ENCODE measurements around the gene ABTB1.

The ABTB1 gene

GRCh38 chr3:127710155-127710941 lies 37.6 kb downstream of the ABTB1 start:
- Histone ChIP-seq H2BK5ac (ENCODE audit: low read length) (no peak overlapping the region), H4K8ac (ENCODE audit: low read depth, low read length) (no peak overlapping the region), H2BK15ac (ENCODE audit: low read length) (no peak overlapping the region), H4K91ac (ENCODE audit: low read depth, low read length, poor library complexity) (no peak overlapping the region), H3K79me1 (ENCODE audit: low read depth, low read length) (peaks cover 2% of the 10 kb centered on the region), H3K27me3 (ENCODE audit: control insufficient read depth in 3 of 3, insufficient read depth in 3 of 3, low read depth in 1 of 3, low read length in 3 of 3) (peaks cover 0 to 18% (median 0%) of the 10 kb centered on the region in 3 experiments), H3K23ac (ENCODE audit: low read depth, low read length, poor library complexity) (no peak overlapping the region), H3K36me3 (replicated peaks in 1 of 2; ENCODE audit: control insufficient read depth in 2 of 2, insufficient read depth in 2 of 2, low read length in 2 of 2) (no peaks in the 10 kb centered on the region), H3K9me3 (replicated peaks in 1 of 2; ENCODE audit: control insufficient read depth in 2 of 2, insufficient read depth in 1 of 2, low read depth in 1 of 2, low read length in 2 of 2) (no peaks in the 10 kb centered on the region), H2AFZ (ENCODE audit: low read length) (no peak overlapping the region), H2BK12ac (ENCODE audit: low read length) (no peak overlapping the region), H3K4me1 (ENCODE audit: control insufficient read depth in 2 of 2, insufficient read depth in 1 of 2, low read depth in 1 of 2, low read length in 2 of 2) (peaks cover 2 to 14% of the 10 kb centered on the region in 2 donors), H3K4me2 (ENCODE audit: insufficient read depth, low read length, poor library complexity, severe bottlenecking) (no peak overlapping the region), H3K18ac (ENCODE audit: low read length) (no peak overlapping the region), H2AK5ac (ENCODE audit: low read depth, low read length) (no peak overlapping the region), H3K27ac (replicated peaks; ENCODE audit: low read length) (no peak overlapping the region), H2BK120ac (ENCODE audit: low read depth, low read length) (no peak overlapping the region), H3K4ac (ENCODE audit: low read length) (no peak overlapping the region), H3K9ac (ENCODE audit: low read depth, low read length, poor library complexity) (no peak overlapping the region), H3K4me3 (ENCODE audit: low read length in 2 of 2) (no peak overlapping the region), H3K14ac (ENCODE audit: low read length) (no peak overlapping the region)
- no peak for DNase-seq (ENCODE audit: low spot score)
- no CpG with 5 or more reads among the region's 18 CpGs for WGBS, 2 donors (ENCODE audit: extremely low coverage in 2 of 2, insufficient read length in 2 of 2, insufficient replicate concordance in 1 of 2)

GRCh38 chr3:127711021-127711695 lies 38.4 kb downstream of the ABTB1 start:
- H2AFZ ChIP-seq (ENCODE audit: low read length) = no peak overlapping the region
- H3K4me2 ChIP-seq (ENCODE audit: insufficient read depth, low read length, poor library complexity, severe bottlenecking) = no peak overlapping the region
- H3K4me1 ChIP-seq (ENCODE audit: control insufficient read depth in 2 of 2, insufficient read depth in 1 of 2, low read depth in 1 of 2, low read length in 2 of 2) = peaks cover 2 to 14% of the 10 kb centered on the region in 2 donors
- H3K18ac ChIP-seq (ENCODE audit: low read length) = no peak overlapping the region
- H2BK12ac ChIP-seq (ENCODE audit: low read length) = no peak overlapping the region
- no peaks in the 10 kb centered on the region for H3K79me1 ChIP-seq (ENCODE audit: low read depth, low read length)
- no peak overlapping the region for H3K4me3 ChIP-seq (ENCODE audit: low read length in 2 of 2)
- no peak overlapping the region for H2BK15ac ChIP-seq (ENCODE audit: low read length)
- no CpG with 5 or more reads among the region's 14 CpGs for whole genome bisulfite sequencing, 2 donors (ENCODE audit: extremely low coverage in 2 of 2, insufficient read length in 2 of 2, insufficient replicate concordance in 1 of 2)
- no peak overlapping the region for H2BK5ac ChIP-seq (ENCODE audit: low read length)
- H3K27me3 ChIP-seq (ENCODE audit: control insufficient read depth in 3 of 3, insufficient read depth in 3 of 3, low read depth in 1 of 3, low read length in 3 of 3) = peaks cover 0 to 18% (median 0%) of the 10 kb centered on the region in 3 experiments
- no peak overlapping the region for H2BK120ac ChIP-seq (ENCODE audit: low read depth, low read length)
- H3K9ac ChIP-seq (ENCODE audit: low read depth, low read length, poor library complexity) = no peak overlapping the region
- H3K9me3 ChIP-seq (replicated peaks in 1 of 2; ENCODE audit: control insufficient read depth in 2 of 2, insufficient read depth in 1 of 2, low read depth in 1 of 2, low read length in 2 of 2) = no peaks in the 10 kb centered on the region
- no peak overlapping the region for H3K14ac ChIP-seq (ENCODE audit: low read length)
- no peak overlapping the region for H4K91ac ChIP-seq (ENCODE audit: low read depth, low read length, poor library complexity)
- H2AK5ac ChIP-seq (ENCODE audit: low read depth, low read length) = no peak overlapping the region
- H3K4ac ChIP-seq (ENCODE audit: low read length) = no peak overlapping the region
- H3K23ac ChIP-seq (ENCODE audit: low read depth, low read length, poor library complexity) = no peak overlapping the region
- no peak overlapping the region for H3K27ac ChIP-seq (replicated peaks; ENCODE audit: low read length)
- DNase-seq (ENCODE audit: low spot score) = no peak
- no peak overlapping the region for H4K8ac ChIP-seq (ENCODE audit: low read depth, low read length)
- H3K36me3 ChIP-seq (replicated peaks in 1 of 2; ENCODE audit: control insufficient read depth in 2 of 2, insufficient read depth in 2 of 2, low read length in 2 of 2) = no peaks in the 10 kb centered on the region

DNA sequence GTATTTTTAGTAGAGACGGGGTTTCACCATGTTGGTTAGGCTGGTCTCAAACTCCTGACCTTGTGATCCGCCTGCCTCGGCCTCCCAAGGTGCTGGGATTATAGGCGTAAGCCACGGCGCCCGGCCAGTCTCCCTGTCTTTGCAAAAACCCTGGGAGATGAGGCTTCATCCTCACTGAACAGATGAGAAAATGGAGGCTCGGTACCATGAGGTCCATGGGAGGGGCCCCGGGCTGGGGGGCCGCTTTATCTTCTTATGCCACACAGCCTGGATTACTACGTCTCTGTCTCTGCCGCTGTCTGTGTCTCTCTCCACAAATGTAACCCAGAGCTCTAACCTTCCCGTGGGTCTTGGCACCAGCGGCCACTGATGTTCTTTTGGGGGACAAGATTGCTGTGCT lies 39.1 kb downstream of the ABTB1 start:
- no peaks in the 10 kb centered on the region for H3K79me1 ChIP-seq (ENCODE audit: low read depth, low read length)
- H3K27ac ChIP-seq (replicated peaks; ENCODE audit: low read length) = no peak overlapping the region
- no peak overlapping the region for H3K4me3 ChIP-seq (ENCODE audit: low read length in 2 of 2)
- H3K36me3 ChIP-seq (replicated peaks in 1 of 2; ENCODE audit: control insufficient read depth in 2 of 2, insufficient read depth in 2 of 2, low read length in 2 of 2) = no peaks in the 10 kb centered on the region
- no peak overlapping the region for H2BK120ac ChIP-seq (ENCODE audit: low read depth, low read length)
- DNase-seq (ENCODE audit: low spot score) = no peak
- no peak overlapping the region for H3K4me2 ChIP-seq (ENCODE audit: insufficient read depth, low read length, poor library complexity, severe bottlenecking)
- no peak overlapping the region for H4K91ac ChIP-seq (ENCODE audit: low read depth, low read length, poor library complexity)
- no peak overlapping the region for H2BK12ac ChIP-seq (ENCODE audit: low read length)
- no peak overlapping the region for H2AK5ac ChIP-seq (ENCODE audit: low read depth, low read length)
- H3K4ac ChIP-seq (ENCODE audit: low read length) = no peak overlapping the region
- H3K27me3 ChIP-seq (ENCODE audit: control insufficient read depth in 3 of 3, insufficient read depth in 3 of 3, low read depth in 1 of 3, low read length in 3 of 3) = peaks cover 0 to 18% (median 0%) of the 10 kb centered on the region in 3 experiments
- H2BK5ac ChIP-seq (ENCODE audit: low read length) = no peak overlapping the region
- H3K14ac ChIP-seq (ENCODE audit: low read length) = no peak overlapping the region
- WGBS, 2 donors (ENCODE audit: extremely low coverage in 2 of 2, insufficient read length in 2 of 2, insufficient replicate concordance in 1 of 2) = no CpG with 5 or more reads among the region's 14 CpGs
- no peak overlapping the region for H3K23ac ChIP-seq (ENCODE audit: low read depth, low read length, poor library complexity)
- H2AFZ ChIP-seq (ENCODE audit: low read length) = no peak overlapping the region
- no peak overlapping the region for H2BK15ac ChIP-seq (ENCODE audit: low read length)
- no peaks in the 10 kb centered on the region for H3K9me3 ChIP-seq (replicated peaks in 1 of 2; ENCODE audit: control insufficient read depth in 2 of 2, insufficient read depth in 1 of 2, low read depth in 1 of 2, low read length in 2 of 2)
- peaks cover 2 to 14% of the 10 kb centered on the region in 2 donors for H3K4me1 ChIP-seq (ENCODE audit: control insufficient read depth in 2 of 2, insufficient read depth in 1 of 2, low read depth in 1 of 2, low read length in 2 of 2)
- no peak overlapping the region for H4K8ac ChIP-seq (ENCODE audit: low read depth, low read length)
- H3K18ac ChIP-seq (ENCODE audit: low read length) = no peak overlapping the region
- no peak overlapping the region for H3K9ac ChIP-seq (ENCODE audit: low read depth, low read length, poor library complexity)

DNA sequence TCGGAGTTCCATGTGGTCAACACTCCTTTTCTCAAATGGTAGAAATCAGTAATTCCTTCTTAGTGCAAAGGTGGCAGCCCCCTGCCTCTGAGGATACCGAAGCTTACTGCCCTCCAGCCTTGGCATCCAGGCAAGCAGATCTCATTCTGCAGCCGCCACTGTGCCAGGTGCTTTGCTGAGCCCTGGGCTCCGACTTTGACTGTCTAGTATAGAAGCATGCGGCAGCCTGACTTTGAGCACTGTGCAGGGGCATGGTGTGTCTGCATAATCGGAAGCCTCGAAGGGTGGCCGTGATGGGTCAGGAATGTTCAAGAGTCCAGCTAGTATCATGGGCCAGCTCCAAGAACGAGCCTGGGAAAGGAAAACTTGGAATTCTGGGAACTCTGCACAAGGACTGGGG lies 39.7 kb downstream of the ABTB1 start:
- Histone ChIP-seq H3K4me1 (ENCODE audit: control insufficient read depth in 2 of 2, insufficient read depth in 1 of 2, low read depth in 1 of 2, low read length in 2 of 2) (peaks cover 2 to 14% of the 10 kb centered on the region in 2 donors), H3K4ac (ENCODE audit: low read length) (no peak overlapping the region), H4K8ac (ENCODE audit: low read depth, low read length) (no peak overlapping the region), H3K23ac (ENCODE audit: low read depth, low read length, poor library complexity) (no peak overlapping the region), H3K27me3 (ENCODE audit: control insufficient read depth in 3 of 3, insufficient read depth in 3 of 3, low read depth in 1 of 3, low read length in 3 of 3) (peaks cover 0 to 14% (median 0%) of the 10 kb centered on the region in 3 experiments), H4K91ac (ENCODE audit: low read depth, low read length, poor library complexity) (no peak overlapping the region), H3K79me1 (ENCODE audit: low read depth, low read length) (no peaks in the 10 kb centered on the region), H3K18ac (ENCODE audit: low read length) (no peak overlapping the region), H3K14ac (ENCODE audit: low read length) (no peak overlapping the region), H2AK5ac (ENCODE audit: low read depth, low read length) (peak overlapping the region; percentile 14), H3K4me2 (ENCODE audit: insufficient read depth, low read length, poor library complexity, severe bottlenecking) (no peak overlapping the region), H3K9ac (ENCODE audit: low read depth, low read length, poor library complexity) (peak overlapping the region; percentile 34), H3K4me3 (ENCODE audit: low read length in 2 of 2) (no peak overlapping the region), H3K36me3 (replicated peaks in 1 of 2; ENCODE audit: control insufficient read depth in 2 of 2, insufficient read depth in 2 of 2, low read length in 2 of 2) (no peaks in the 10 kb centered on the region), H2BK15ac (ENCODE audit: low read length) (no peak overlapping the region), H2BK120ac (ENCODE audit: low read depth, low read length) (no peak overlapping the region), H2AFZ (ENCODE audit: low read length) (no peak overlapping the region), H3K27ac (replicated peaks; ENCODE audit: low read length) (no peak overlapping the region), H2BK12ac (ENCODE audit: low read length) (no peak overlapping the region), H2BK5ac (ENCODE audit: low read length) (no peak overlapping the region), H3K9me3 (replicated peaks in 1 of 2; ENCODE audit: control insufficient read depth in 2 of 2, insufficient read depth in 1 of 2, low read depth in 1 of 2, low read length in 2 of 2) (no peaks in the 10 kb centered on the region)
- WGBS, 2 donors (ENCODE audit: extremely low coverage in 2 of 2, insufficient read length in 2 of 2, insufficient replicate concordance in 1 of 2) = no CpG with 5 or more reads among the region's 9 CpGs
- DNase-seq (ENCODE audit: low spot score) = no peak
